ENCODE results near the gene UMPS. TPM values are rescaled to one million over a fixed set of nuclear protein-coding genes. Genes with fewer than 3 reads are reported as not detected.

Gene UMPS
- total RNA-seq, 1 donor from 2014 or later: 23.5 TPM

GRCh38 chr3:124767264-124767663, 37.0 kb downstream of the UMPS start:
- Mint-ChIP-seq H3K4me1 (ENCODE audit: unreplicated experiment) (peaks cover 42% of the 10 kb centered on the region), H3K27ac (ENCODE audit: unreplicated experiment) (peak overlapping the region; percentile 65), H3K9me3 (ENCODE audit: unreplicated experiment) (no peaks in the 10 kb centered on the region), H3K27me3 (ENCODE audit: unreplicated experiment) (no peaks in the 10 kb centered on the region), H3K4me3 (ENCODE audit: unreplicated experiment) (no peak overlapping the region), H3K36me3 (ENCODE audit: unreplicated experiment) (peaks cover 63% of the 10 kb centered on the region)
- TF ChIP-seq CTCF (IDR thresholded peaks at IDR 0.05): no peak
- DNase-seq (ENCODE audit: extremely low spot score, unreplicated experiment): no peak

GRCh38 chr3:124767691-124768090, 37.4 kb downstream of the UMPS start:
- Mint-ChIP-seq H3K9me3 (ENCODE audit: unreplicated experiment) (no peaks in the 10 kb centered on the region), H3K4me1 (ENCODE audit: unreplicated experiment) (peaks cover 46% of the 10 kb centered on the region), H3K27ac (ENCODE audit: unreplicated experiment) (no peak overlapping the region), H3K4me3 (ENCODE audit: unreplicated experiment) (no peak overlapping the region), H3K36me3 (ENCODE audit: unreplicated experiment) (peaks cover 61% of the 10 kb centered on the region), H3K27me3 (ENCODE audit: unreplicated experiment) (no peaks in the 10 kb centered on the region)
- no peak for DNase-seq (ENCODE audit: extremely low spot score, unreplicated experiment)
- TF ChIP-seq CTCF (IDR thresholded peaks at IDR 0.05): no peak

GRCh38 chr3:124768812-124769211, 38.6 kb downstream of the UMPS start:
- Mint-ChIP-seq H3K4me3 (ENCODE audit: unreplicated experiment) (no peak overlapping the region), H3K27me3 (ENCODE audit: unreplicated experiment) (no peaks in the 10 kb centered on the region), H3K36me3 (ENCODE audit: unreplicated experiment) (peaks cover 60% of the 10 kb centered on the region), H3K9me3 (ENCODE audit: unreplicated experiment) (no peaks in the 10 kb centered on the region), H3K4me1 (ENCODE audit: unreplicated experiment) (peaks cover 57% of the 10 kb centered on the region), H3K27ac (ENCODE audit: unreplicated experiment) (no peak overlapping the region)
- peak; percentile 34 for TF ChIP-seq CTCF (IDR thresholded peaks at IDR 0.05)
- no peak for DNase-seq (ENCODE audit: extremely low spot score, unreplicated experiment)

DNA sequence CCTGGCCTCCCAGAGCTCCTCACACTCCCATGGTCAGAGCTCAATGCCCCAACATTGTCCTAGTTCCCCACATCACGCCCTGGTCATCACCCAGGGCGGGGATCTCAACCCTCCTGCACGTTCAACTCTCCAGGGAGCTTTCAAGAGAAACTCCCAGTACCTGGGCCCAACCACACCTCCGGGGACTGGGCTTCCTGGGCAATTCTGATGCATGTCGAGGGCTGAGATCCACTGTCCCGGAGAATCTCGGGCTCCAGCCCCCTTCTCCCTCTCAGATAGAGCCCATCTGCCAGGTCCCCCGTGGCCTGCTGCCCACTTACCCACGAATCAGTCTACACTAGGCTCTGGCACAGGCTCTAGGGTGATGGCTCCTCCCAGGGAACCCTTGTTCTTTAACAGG, 39.2 kb downstream of the UMPS start:
- Mint-ChIP-seq H3K27me3 (ENCODE audit: unreplicated experiment) (no peaks in the 10 kb centered on the region), H3K36me3 (ENCODE audit: unreplicated experiment) (peaks cover 55% of the 10 kb centered on the region), H3K27ac (ENCODE audit: unreplicated experiment) (peak overlapping the region; percentile 94), H3K4me1 (ENCODE audit: unreplicated experiment) (peaks cover 64% of the 10 kb centered on the region), H3K4me3 (ENCODE audit: unreplicated experiment) (no peak overlapping the region), H3K9me3 (ENCODE audit: unreplicated experiment) (no peaks in the 10 kb centered on the region)
- no peak for TF ChIP-seq CTCF (IDR thresholded peaks at IDR 0.05)
- no peak for DNase-seq (ENCODE audit: extremely low spot score, unreplicated experiment)

- no peak overlapping the region for H3K4me3 Mint-ChIP-seq (ENCODE audit: unreplicated experiment)
- peaks cover 66% of the 10 kb centered on the region for H3K4me1 Mint-ChIP-seq (ENCODE audit: unreplicated experiment)
- no peaks in the 10 kb centered on the region for H3K27me3 Mint-ChIP-seq (ENCODE audit: unreplicated experiment)
- H3K9me3 Mint-ChIP-seq (ENCODE audit: unreplicated experiment): no peaks in the 10 kb centered on the region
- peak; percentile 88 for DNase-seq (ENCODE audit: extremely low spot score, unreplicated experiment)
- H3K36me3 Mint-ChIP-seq (ENCODE audit: unreplicated experiment): peaks cover 52% of the 10 kb centered on the region
- H3K27ac Mint-ChIP-seq (ENCODE audit: unreplicated experiment): peak overlapping the region; percentile 94
- TF ChIP-seq CTCF (IDR thresholded peaks at IDR 0.05): no peak
These were observed 40.3 kb downstream of the UMPS start for GRCh38 chr3:124770336-124771082.

Data from osteocyte (in vitro differentiated cells).